HG03039 (cell line): ENCODE measurements around the gene DUOXA1.
"Not testable (repeated sequence)": the region's sequence is repeated elsewhere in the genome, so short reads cannot be mapped to it uniquely, and the experiment has no call there.

ENCODE experiments used
- ATAC-seq: cut with Tn5 transposase; IDR thresholded peaks from one replicate; pipeline ENCODE4 v1.9.1; 2021; ENCODE audit warnings: mild to moderate bottlenecking, moderate library complexity; ENCODE audit not compliant: unreplicated experiment

DUOXA1 gene

GRCh38 chr15:45114076-45114750 lies 15.5 kb downstream of the DUOXA1 start, which contains the start of the genes DUOX2 and DUOXA2:
Gene DUOX2 (minus strand): TSS chr15:45114172. CDS start chr15:45113411, 761 bp downstream.
Gene DUOXA2 (plus strand): TSS chr15:45114326. CDS start chr15:45114606, 280 bp downstream.
- ATAC-seq = no peak

- ATAC-seq = no peak
These were observed 16.2 kb downstream of the DUOXA1 start for GRCh38 chr15:45113380-45113990.

GRCh38 chr15:45112591-45113379 lies 16.9 kb downstream of the DUOXA1 start:
- no peak for ATAC-seq

- ATAC-seq = no peak
These were observed 17.5 kb downstream of the DUOXA1 start for GRCh38 chr15:45112143-45112590.

GRCh38 chr15:45111390-45112142 lies 18.1 kb downstream of the DUOXA1 start:
- no peak for ATAC-seq

GRCh38 chr15:45110256-45110820 lies 19.3 kb downstream of the DUOXA1 start:
- ATAC-seq = no peak

GRCh38 chr15:45107941-45108630 lies 21.6 kb downstream of the DUOXA1 start:
- ATAC-seq = no peak

- no peak for ATAC-seq
These were observed 23.5 kb downstream of the DUOXA1 start for GRCh38 chr15:45106002-45106790.

- ATAC-seq = no peak
These were observed 24.1 kb downstream of the DUOXA1 start for GRCh38 chr15:45105586-45105985.

- ATAC-seq = not testable (repeated sequence)
These were observed 25.5 kb downstream of the DUOXA1 start for GRCh38 chr15:45104170-45104569.

GRCh38 chr15:45102226-45102625 lies 27.5 kb downstream of the DUOXA1 start:
- no peak for ATAC-seq

GRCh38 chr15:45101749-45102148 lies 27.9 kb downstream of the DUOXA1 start:
- no peak for ATAC-seq

GRCh38 chr15:45100884-45101625 lies 28.6 kb downstream of the DUOXA1 start:
- no peak for ATAC-seq

GRCh38 chr15:45099549-45100165 lies 30.0 kb downstream of the DUOXA1 start:
- ATAC-seq = no peak

GRCh38 chr15:45097466-45097865 lies 32.2 kb downstream of the DUOXA1 start:
- no peak for ATAC-seq

- no peak for ATAC-seq
These were observed 34.0 kb downstream of the DUOXA1 start for GRCh38 chr15:45095661-45096060.

- no peak for ATAC-seq
These were observed 35.3 kb downstream of the DUOXA1 start for GRCh38 chr15:45094358-45094730.
